Fibroblast of skin of right quadriceps (primary cell): Measurements from ENCODE around the gene DNAJC10.
"Not testable (repeated sequence)": the region's sequence is repeated elsewhere in the genome, so short reads cannot be mapped to it uniquely, and the experiment has no call there.

Experiments
- DNase-seq: peaks from one replicate; pipeline ENCODE4 v3.0.0-alpha.2; 2013

DNAJC10 gene, protein sequence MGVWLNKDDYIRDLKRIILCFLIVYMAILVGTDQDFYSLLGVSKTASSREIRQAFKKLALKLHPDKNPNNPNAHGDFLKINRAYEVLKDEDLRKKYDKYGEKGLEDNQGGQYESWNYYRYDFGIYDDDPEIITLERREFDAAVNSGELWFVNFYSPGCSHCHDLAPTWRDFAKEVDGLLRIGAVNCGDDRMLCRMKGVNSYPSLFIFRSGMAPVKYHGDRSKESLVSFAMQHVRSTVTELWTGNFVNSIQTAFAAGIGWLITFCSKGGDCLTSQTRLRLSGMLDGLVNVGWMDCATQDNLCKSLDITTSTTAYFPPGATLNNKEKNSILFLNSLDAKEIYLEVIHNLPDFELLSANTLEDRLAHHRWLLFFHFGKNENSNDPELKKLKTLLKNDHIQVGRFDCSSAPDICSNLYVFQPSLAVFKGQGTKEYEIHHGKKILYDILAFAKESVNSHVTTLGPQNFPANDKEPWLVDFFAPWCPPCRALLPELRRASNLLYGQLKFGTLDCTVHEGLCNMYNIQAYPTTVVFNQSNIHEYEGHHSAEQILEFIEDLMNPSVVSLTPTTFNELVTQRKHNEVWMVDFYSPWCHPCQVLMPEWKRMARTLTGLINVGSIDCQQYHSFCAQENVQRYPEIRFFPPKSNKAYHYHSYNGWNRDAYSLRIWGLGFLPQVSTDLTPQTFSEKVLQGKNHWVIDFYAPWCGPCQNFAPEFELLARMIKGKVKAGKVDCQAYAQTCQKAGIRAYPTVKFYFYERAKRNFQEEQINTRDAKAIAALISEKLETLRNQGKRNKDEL

DNA sequence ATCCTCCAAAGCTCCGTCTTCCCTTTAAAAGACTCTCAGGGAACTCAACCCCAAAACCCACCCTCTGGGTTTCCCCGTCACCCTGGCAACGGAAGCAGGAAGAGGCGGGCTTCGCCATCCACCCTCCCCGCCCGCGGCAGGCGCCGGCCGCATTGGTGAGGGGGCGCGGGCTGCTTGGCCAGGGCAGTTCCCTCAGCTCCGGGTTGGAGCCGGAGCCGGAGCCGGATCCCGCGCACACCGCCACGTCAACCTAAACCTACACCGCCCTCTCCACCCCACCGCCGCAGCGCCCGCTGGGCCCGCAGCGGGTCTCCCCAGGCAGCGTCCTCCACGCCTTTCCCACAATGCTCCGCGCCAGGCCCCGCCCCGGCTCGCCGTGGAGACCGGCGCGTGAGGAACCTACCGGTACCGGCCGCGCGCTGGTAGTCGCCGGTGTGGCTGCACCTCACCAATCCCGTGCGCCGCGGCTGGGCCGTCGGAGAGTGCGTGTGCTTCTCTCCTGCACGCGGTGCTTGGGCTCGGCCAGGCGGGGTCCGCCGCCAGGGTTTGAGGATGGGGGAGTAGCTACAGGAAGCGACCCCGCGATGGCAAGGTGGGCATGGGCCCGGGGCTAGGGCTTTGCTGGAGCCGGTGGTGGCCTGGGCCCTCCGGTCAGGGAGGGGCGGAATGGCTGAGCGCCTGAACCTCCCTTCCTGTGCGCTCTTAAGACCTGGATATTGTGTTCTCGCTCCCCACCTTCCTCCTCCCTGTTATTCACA lies at the start of gene DNAJC10:
TSS of gene DNAJC10 (plus strand) at position 366 of the 758 bp plus-strand sequence. CDS start 1,830 bp downstream, outside the sequence.
- peak; percentile 92 for DNase-seq

DNA sequence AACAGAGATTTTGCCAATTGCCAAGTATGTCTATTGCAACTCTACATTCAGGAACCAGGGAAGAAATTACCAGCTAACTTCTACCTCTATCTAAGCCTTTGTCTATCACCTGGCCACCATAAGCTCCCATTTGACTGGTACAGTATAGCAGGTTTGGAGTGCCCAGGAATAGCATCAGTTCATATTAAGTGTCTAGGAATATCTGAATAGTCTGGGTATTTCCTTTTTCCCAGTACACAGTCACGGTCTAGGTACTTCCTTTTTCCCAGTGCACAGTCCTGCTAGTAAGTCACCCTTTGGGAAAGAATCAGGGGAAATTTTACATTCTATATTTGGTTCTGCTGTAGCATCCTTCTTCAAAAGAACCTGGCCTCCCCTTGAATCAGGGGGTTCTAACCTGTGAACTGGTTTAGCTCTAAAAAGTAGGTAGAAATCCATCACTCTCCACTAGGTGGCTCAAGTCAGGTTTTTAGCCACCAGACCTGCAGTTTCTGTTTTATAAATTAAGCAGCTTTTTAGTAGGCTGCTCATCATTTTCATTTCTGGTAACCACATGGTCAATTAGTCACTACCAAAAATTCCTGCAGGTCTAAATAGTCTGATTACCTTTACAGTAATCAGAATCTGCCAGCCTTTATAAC lies 49.3 kb upstream of the DNAJC10 start:
- peak; percentile 13 for DNase-seq

DNA sequence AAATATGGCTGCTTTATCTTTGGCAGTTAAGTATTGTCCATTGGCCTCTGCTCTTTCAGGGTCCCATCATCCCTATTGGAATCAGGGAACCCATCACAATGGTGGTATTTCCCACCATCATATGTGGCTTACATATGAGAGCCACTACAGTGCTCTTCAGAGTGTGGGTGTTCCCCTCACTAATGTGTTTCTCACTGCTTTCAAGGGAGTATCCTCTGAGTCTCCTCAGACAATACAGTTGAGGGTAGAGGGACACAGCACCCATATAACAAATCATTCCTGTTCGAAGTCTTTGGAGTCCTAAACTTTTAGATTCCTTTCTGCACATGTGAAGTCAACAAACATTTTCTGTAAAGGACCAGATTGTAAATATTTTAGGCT lies 48.8 kb upstream of the DNAJC10 start:
- no peak for DNase-seq

DNA sequence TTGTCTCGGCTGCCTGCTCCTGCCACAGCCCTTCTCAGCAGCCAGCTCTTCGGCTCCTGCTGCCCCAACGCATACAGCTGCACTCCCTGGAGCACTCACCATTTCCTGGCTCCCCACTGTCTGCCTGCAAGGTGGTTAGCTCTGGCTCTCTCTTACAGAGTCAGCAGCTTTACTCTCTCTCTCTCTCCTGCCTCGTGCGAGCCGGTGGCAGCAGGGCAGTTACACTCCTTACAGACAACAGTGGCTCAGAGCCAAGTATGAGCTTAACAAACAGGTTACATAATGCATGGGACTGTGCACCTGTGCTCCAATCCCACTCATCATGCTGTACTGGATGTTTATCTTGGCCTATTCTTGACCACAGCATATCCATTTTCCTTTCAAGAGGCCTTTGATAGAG lies 47.4 kb upstream of the DNAJC10 start:
- DNase-seq, result no peak

DNA sequence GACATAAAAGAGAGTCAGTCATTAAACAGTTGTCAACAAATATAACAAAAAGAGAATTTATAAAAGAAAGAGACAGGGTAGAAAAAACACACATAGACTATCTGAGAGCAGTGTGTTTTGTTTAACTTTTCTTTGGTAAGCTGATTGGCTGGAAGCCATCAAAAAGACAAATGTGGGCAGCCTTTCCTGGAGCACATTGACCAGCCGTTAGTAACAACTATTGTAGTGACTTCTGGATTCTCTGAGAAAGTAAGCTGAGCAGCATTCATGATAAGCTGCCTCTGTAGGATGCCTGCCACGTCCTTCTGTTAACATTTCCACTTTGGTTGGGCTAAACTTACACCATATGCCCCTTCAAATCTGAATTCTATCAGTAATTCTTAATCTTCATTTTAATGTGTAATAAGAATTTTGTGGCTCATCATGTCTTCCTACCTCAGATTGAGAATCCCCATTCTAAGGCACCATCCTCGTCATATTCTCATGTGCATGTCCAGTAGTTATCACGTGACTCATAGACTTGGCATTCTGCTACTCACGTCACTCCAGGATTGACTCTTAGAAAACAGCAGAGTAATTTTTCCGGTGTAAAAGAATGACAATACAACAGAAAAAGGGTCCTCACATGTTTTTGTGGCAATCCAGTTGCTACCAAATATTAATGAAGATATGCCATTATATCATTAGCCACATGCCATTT lies 43.4 kb upstream of the DNAJC10 start:
- peak; percentile 54 for DNase-seq

DNA sequence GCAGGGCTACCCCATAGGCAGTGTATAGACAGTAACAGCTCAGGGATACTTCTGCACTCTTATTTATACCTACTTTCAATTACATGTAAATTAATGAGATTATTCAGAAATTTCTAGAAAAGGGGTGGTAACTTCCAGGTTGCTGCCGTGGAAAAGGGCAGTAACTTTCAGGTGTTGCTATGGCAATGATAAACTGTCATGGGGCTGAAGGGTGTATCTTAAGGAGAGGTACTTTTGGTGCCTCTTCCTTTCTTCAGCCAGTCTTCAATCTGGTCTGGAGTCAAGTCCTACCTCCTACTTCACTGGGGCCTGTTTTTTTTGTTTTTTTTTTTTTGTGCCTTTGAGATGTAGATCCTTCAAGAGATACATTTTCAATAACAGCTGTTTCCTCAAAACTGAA lies 35.2 kb upstream of the DNAJC10 start:
- DNase-seq, result no peak

DNA sequence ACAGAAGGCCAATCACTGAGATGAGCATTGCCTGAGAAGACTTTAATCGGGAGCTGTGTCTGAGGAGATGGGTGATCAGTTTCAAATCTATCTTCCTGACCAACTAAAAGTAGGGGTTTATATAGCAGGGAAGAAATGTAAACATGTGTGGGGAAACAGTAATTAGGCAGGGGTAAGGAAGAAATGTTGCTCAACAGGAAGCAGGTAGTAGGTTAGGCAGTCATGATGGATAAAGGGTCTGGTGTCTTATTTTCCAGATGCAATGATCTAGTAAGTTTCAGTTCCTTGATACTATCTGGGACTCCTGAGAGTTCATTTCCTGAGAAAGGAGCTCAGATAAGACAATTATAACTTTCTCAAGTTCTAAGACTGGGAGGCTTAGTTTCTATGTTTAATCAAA lies 33.8 kb upstream of the DNAJC10 start:
- DNase-seq, result no peak

DNA sequence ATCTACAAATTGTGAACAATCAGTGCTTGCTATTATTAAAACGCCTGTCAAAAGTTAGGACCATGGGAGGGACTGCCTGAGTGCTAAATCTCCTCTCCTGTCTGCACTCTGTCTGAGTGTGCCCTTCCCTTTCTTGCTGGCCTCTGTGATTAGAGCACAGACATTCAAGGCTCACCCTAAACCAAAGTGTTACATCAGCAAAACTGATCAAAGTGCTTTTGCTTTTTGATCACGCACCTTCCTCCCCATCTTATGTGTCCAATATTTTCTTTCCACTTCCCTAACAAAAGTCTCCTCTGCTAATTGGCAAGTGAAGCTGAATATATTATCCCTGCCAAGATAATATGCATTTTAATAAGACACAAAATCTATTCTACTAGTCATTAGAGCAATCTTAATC lies 30.5 kb upstream of the DNAJC10 start:
- no peak for DNase-seq

DNA sequence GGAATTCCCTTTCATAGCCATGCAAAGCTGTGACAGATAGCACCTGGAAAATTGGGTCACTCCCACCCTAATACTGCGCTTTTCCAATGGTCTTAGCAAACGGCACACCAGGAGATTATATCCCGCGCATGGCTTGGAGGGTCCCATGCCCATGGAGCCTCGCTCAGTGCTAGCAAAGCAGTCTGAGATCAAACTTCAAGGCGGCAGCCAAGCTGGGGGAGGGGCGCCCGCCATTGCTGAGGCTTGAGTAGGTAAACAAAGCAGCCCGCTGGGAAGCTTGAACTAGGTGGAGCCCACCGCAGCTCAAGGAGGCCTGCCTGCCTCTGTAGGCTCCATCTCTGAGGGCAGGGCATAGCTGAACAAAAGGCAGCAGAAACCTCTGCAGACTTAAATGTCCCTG lies 29.3 kb upstream of the DNAJC10 start:
- DNase-seq, result not testable (repeated sequence)

DNA sequence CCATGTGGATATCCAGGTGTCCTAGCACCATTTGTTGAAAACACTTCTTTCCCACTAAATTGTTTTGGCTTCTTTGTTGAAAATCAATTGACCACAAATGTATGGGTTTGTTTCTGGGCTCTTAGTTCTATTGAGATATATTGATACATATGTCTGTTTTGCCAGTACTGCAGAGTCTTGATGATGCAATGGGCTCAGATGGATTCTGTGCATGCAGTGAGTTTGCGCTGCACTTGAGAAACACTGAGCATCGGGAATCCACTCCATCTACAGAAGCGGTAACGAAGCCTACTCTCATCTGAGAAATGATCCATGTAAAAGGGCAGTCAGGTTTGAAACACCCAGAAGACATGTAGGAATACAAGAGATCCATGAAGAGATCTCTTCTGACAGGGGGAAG lies 21.9 kb upstream of the DNAJC10 start:
- DNase-seq, result no peak

DNA sequence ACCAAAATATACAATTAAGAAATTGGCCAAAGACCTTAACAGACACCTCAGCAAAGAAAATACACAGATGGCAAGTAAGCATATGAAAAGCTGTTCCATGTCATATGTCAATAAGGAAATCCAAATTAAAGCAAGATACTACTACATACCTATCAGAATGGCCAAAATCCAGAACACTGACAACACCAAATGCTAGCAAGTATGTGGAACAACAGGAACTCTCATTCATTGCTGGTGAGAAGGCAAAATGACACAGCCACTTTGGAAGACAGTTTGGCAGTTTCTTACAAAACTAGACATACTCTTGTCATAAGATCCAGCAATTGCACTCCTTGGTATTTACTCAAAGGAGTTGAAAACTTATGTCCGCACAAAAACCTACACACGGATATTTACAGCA lies 20.3 kb upstream of the DNAJC10 start:
- no peak for DNase-seq

DNA sequence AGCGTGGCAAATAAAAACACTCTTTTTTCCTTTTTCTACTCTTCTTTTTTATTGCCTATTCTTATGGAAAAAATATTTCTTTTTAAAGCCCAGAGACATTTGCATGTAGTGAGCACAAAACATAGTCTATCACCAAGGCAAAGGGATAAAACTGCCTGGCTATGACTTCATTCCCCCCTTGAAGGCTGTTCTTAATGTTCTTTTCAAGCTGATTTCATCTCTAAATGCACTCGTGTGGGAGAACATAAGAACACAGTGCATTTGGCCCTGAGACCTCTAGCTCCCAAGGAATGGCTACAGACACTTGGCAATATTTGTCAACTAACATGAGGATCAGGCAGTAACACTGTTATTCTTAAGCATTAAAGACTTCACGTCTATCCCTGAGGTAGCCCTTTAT lies 17.4 kb upstream of the DNAJC10 start:
- DNase-seq, result no peak

DNA sequence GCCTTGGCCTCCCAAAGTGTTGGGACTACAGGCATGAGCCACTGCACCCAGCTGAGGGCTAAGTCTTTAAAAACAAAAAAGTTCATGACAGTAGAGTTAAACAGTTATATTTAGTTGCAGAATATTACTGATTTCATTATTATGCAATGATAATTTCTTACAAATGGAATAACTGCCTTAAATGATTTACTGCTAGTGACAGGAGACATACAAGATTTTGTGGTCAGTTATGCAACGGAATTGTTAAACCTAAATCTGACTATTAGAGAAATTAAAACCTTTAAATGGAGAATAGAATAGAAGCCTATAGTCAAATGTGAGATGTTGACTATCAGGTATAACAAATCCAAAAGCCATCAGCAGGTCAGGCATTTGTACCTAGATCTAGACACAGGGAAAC lies 10.3 kb upstream of the DNAJC10 start:
- DNase-seq, result no peak

DNA sequence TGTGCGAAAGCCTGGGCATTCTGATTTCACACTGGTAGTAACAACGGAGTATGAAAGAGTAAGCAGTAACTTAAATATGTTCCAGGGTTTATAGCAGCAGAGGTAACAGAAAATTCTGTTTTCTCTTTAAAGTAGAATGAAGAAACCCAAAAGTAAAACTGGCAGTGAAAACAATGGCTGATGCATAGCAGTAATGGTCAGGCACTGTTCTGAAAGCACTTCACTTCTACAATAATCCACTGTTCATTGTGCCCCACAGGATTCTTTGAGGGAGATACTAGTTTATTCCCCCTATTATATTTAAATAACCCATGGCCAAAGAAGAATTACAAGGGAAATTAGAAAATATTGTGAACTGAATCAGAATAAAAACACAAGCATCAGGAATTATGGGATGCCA lies 9.3 kb upstream of the DNAJC10 start:
- no peak for DNase-seq

DNA sequence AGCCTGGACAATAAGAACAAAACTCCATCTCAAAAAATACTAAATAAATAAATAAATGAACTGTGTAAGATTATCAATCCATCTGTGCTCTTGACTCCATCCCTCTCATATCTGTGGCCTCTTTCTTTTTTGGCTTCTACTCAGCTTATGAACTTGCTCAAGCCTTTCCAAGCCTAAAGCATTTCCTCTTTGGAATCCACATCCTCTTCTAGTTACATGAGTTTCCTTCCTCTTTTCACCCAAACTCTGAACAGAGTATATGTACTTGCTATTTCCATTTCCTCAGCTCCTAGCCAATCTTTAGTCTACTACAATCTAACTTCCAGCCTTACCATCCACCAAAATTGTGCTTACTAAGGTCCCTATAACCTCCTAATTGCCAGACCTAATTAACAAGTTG lies 2.5 kb upstream of the DNAJC10 start:
- DNase-seq, result no peak

DNA sequence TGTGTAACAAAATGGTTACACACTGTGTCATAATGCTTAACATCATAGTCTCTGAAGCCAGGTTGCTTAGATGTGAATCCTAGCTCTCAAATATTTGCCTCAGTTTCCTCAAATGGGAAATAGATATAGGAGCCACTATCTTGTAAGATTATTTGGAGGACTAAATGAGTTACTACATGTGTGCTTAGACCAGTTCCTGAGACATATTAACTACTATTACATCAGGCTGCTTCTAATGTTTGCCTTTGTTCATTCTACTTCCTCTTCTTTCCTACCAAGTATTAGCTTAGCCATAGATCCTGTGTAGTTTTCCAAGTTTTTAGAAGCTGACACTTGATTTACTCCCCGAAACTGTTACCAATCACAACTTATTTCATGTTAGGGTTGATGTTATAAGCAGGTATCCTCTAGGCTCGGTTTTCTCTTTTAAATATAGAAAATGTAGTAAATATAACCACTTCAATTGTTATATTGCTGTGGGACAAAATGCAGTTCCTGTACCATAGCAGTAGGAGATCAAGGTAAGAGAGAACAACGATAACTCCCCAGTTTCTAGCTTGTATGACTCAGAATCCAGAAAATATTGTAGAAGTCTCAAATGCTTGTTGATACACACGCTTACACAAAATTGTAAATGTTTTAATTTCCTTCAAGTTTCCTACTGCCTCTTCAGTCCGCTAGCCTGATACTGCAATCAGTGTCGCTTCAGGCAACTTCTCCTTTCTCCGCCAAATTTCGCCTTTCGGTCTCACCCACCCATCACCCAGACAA lies 751 bp upstream of the DNAJC10 start:
- peak; percentile 41 for DNase-seq

DNA sequence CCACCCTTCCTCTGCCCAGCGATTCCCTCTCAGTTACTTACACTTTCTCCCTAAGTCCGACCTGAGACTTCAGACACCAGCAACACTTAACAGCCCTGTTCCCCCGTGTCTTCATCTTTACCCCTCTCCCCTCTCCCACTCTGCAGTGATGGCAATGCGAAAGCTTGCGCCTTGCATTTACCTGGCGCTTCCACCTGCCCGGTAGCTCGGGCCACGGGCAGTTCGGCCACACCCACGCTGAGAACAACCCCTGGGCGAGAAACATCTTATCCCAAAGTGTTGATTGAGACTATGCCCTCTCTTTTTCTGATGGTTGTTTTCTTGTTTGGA lies 558 bp downstream of the DNAJC10 start:
- no peak for DNase-seq

DNA sequence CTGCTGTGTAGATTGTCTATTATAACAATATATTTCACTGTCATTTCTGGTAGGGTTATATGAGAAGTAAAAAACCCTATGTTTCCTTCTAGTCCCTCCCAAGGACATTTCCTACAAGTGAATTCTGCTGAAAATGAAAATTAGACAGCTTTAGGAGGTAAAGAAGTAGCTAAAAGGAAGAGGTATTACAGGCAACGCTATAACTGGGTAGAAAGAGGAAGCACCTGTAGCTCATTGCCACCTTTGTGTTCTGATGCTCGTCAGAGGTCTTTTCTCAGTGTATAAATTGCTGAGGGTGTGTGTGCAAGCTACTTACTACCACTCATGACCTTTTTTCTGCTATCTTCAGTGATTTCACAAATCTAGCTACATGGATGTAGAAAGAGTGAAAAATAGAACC lies 1.4 kb downstream of the DNAJC10 start:
- no peak for DNase-seq

DNA sequence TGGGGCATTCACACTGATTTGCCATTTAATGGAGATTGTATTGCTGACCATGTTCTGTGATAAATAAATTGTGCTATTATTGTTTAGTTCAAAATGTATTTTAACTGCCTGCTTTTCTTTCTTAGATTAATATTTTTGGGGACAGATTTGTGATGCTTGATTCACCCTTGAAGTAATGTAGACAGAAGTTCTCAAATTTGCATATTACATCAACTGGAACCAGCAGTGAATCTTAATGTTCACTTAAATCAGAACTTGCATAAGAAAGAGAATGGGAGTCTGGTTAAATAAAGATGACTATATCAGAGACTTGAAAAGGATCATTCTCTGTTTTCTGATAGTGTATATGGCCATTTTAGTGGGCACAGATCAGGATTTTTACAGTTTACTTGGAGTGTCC lies 1.8 kb downstream of the DNAJC10 start:
- no peak for DNase-seq

DNA sequence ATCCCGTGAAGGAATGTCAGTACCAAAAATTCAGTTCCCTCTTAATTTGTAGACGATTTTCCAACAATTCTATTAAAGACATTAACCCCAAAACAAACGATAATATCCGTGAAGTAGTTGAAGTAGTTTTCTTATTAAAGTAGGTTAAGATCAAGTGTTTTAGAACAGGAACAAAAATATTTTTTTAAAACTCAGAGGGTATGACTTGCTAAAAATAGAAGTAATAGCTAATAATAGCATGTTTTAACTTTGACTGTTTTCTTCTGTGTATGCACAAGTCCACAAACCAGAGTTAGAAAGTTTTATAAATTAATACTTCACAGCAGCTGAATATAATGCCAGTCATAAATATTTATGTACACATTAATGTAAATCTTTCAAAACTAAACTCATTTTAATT lies 2.4 kb downstream of the DNAJC10 start:
- DNase-seq, result no peak

DNA sequence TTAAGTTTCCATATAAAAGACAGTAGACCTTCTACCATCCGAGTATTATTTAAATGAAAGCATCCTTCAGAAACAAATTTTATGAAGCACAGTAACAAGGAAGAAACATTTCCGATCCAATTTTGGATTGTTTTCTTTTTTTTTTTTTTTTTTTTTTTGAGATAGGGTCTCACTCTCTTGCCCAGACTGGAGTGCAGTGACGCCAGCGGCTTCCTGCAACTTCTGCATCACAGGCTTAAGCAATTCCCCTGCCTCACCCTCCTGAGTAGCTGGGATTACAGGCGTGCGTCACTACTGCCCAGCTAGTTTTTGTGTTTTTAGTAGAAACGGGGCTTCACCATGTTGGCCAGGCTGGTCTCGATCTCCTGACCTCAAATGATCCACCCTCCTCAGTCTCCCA lies 3.1 kb downstream of the DNAJC10 start:
- not testable (repeated sequence) for DNase-seq

DNA sequence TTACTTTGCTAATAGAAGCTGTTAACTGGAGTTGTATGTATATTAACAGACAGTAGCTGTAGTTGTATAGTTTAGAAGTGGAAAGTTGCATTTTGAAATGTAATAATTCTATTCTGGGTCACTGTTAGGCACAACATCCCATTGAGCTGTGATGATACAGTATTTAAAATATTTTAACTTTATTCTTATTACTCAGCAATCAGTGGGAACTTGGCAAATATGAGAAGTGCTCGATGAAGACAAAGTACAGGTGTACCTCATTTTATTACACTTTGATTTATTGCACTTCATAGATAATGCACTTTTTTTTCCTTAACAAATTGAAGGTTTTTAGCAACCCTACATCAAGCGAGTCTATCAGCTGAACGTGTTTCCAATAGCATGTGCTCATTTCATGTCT lies 8.6 kb downstream of the DNAJC10 start:
- DNase-seq, result no peak
